Measurements from ENCODE around the gene TUBG2.
"Not testable (repeated sequence)": the region's sequence is repeated elsewhere in the genome, so short reads cannot be mapped to it uniquely, and the experiment has no call there.

Gene TUBG2

DNA sequence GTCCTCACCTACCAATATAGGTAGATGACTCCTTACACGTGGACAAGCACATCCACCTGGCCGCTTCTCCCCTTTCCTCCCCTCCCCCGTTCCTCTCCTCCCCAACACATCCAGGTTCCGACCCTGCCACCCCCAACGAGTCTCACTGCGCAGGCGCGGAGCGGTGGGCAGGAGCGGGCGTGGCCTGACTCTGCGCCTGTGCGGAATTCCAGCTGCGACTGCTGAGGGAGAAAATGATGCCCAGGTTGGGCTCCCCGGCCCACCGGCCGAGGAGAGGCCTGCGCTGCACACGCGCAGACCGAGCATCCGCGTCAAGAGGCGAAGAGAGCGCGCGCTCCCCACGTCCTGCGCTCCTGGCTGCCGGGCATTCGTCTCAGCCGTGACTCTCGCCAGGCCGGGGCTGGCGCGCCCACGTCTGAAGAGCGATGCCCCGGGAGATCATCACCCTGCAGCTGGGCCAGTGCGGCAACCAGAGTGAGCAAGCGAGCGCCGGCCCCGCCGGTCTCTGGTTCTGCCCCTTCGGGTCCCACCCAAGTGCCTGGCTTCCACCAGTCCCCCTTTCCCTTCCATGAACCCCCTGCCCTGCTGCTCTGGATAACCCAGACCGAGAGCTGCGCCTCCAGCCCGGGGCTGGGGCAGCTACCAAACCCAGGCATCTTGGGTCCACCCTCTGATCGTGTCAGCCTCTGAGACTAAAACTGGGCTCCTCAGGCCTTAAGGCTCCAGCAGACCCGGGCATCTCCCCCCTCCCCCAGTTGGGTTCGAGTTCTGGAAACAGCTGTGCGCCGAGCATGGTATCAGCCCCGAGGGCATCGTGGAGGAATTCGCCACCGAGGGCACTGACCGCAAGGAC is at the start of gene TUBG2:
Gene TUBG2 (plus strand): TSS at position 206 of the 853 bp plus-strand sequence. CDS start 220 bp downstream, at position 426.
- peak; percentile 82 for DNase-seq

- not testable (repeated sequence) for DNase-seq
These were observed 49.0 kb upstream of the TUBG2 start for GRCh38 chr17:42609814-42610801.

- no peak for DNase-seq
These were observed 47.1 kb upstream of the TUBG2 start for GRCh38 chr17:42612013-42612412.

DNA sequence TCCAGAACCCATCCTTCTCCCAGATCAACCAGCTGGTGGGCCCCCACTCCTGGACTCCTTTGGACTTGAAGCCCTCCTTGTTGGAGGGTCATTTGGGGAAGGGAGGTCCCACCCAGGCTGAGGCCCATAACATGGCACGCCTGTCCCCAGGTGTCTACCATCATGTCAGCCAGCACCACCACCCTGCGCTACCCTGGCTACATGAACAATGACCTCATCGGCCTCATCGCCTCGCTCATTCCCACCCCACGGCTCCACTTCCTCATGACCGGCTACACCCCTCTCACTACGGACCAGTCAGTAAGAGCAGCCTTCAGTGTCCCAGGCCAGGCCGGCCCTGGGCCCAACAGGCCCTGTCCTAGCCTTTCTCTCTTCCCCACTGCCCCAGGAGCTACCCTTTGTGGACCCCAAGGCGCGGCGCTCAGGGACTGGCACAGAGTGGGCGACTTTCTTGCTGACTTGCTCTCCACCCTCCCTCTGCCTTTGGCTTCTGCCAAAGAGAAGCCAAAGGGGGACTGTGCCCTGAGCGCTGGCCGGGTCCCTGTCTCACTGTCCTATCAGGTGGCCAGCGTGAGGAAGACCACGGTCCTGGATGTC is 45.3 kb upstream of the TUBG2 start:
- DNase-seq = no peak

DNA sequence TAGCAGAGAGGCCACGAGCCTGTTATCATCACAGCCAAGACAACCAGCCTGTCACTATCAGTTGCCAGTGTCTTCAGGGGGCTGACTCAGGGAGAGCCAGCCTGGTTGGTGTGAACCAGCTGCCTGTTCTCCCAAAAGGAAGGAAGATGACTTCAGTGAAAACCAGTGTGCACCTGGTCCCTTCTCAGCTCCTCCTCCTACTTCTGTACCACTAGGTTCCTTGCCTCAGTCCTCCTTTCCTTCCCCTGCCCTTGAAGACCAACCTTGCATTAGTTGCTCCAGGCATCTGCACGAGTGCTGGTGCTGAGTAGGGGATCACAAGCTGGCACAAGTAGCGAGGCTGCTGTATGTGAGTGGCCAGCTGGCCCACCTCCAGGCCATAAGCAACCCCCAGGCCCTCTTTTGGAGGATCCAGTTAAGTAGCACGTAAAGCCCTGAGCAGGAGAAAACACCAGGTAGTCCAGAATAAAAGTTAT is 41.1 kb upstream of the TUBG2 start:
- no peak for DNase-seq

DNA sequence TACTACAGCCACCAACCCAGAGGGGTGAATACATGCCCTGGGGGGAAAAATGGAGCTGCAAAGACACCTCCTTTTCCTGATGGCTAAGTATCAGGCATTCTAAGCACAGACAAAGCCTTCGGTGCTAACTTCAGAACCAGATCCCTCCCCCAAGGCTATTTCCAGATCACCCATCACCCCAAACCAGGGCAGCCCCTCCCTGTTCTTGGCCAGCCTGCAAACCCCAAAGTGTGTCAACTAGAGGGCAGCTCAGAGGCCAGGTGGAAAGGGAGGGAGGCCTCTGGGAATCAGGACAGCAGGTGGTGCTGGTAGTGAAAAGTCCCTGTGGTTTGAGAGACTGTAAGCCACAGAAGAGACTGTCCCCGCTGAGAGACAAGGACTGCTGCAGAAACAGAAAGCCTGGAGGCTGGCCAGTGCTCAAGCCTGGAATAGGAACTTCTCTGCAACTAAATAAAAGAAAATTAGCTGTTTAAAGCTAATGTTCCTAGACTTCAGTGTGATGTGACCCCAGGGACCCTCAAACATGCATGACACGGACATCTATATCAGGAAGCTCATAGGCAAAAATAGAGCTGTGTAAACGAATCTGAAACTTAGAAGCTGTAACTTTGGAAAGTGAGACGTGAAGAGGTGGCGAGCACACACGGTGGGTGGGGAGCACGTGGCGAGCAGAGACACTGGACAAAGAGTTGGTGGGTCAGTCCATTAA is 40.5 kb upstream of the TUBG2 start:
- DNase-seq = no peak

GRCh38 chr17:42621987-42622386 is 37.1 kb upstream of the TUBG2 start:
- not testable (repeated sequence) for DNase-seq

GRCh38 chr17:42623271-42623670 is 35.8 kb upstream of the TUBG2 start:
- no peak for DNase-seq

DNA sequence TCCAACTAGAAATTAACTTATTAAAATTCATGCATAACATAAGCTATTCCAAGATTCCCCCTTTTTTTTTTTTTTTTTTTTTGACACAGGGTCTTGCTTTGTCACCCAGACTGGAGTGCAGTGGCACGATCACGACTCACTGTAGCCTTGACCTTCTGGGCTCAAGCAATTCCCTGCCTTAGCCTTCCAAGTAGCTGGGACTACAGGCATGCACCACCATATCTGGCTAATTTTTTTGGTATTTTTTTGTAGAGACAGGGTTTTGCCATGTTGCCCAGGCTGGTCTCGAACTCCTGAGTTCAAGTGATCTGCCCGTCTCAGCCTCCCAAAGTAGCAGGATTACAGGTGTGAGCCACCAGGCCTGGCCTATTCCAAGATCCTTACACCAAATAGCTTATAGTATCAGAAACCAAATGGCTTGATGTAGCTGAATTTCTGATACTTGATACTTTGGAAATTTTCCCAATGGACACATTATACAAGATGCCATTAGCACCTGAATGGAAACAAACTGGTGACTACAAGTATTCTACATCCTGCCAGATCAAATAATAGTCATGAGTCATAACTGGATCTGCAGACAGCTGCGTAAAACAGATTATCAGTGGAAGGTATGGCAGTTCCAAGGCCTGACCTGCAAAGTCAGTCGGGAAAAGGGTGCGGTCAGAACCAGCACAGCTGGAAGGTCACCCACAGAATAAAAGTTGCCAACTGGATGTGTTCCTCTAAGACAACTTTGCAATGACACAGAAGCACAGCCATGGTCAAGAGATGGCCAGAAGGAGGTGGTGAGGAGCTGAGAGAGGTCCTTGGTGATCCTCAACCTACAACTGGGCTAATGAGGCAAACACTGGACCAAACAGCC is 35.1 kb upstream of the TUBG2 start:
- no peak for DNase-seq

DNA sequence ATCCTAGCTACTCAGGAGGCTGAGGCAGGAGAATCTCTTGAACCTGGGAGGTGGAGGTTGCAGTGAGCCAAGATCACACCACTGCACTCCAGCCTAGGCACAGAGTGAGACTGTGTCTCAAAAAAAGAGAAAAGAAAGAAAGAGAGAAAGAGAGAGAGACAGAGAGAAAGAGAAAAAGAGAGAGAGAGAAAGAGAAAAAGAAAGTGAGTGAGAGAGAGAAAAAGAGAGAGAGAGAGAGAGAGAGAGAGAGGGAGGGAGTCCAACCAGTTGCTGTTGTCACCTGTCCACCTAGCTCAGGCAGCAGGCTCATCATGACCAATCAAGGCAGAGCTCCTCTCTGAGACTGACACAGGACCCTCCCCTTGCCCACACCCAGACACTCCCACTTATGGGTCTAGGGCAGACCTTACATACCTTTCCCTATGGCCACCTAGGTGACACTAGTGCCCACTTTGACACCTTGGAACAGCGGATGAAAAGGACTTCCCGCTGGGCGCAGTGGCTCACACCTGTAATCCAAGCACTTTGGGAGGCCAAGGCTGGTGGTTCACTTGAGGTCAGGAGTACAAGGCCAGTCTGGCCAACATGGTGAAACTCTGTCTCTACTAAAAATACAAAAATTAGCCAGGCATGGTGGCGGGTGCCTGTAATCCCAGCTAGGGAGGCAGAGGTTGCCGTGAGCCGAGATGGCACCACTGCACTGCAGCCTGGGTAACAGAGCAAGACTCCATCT is 31.9 kb upstream of the TUBG2 start:
- DNase-seq = not testable (repeated sequence)

- no peak for DNase-seq
These were observed 29.6 kb upstream of the TUBG2 start for GRCh38 chr17:42629411-42630009.

DNA sequence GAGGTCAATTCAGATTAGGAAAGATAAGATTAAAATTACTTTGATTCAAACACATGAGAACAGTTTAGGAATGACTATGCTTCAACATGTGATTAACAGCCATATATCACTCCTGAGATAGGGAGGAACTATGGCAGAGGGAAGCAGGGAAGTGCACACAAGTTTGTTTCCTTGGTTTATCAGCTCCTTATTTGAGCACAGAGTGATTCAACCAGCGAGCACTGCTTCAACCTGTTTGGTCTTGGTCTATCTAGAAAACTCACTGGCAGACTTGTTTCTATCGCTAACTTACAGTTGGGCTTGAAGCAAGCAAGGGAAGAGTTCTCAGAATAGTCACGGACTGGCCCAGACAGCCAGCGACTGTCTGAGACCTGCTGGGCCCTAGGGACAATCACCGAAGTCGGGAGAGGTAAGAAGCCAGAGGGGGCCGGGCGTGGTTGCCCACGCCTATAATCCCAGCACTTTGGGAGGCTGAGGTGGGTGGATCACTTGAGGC is 26.1 kb upstream of the TUBG2 start:
- DNase-seq = no peak

- no peak for DNase-seq
These were observed 19.5 kb upstream of the TUBG2 start for GRCh38 chr17:42639525-42640113.

GRCh38 chr17:42640121-42640520 is 19.0 kb upstream of the TUBG2 start:
- DNase-seq = no peak

DNA sequence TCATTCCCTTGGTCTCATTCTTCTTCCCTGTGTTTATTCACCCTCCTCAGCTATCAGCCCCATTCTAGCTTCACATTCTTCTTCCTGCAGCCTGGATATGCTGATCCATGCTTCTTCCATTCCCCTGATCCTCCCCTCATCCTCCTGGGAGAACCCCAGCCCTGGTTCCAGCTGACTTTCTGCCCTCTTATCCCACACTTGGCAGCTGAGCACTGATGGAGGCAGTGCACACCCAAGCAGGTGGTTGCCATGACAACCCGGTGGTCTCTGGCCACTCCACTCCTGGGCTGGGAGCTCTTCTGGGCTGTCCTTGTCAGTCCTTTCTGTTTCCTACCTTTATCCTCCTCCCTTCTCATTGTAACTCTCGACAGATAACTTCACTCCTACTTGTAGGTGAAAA is 16.7 kb upstream of the TUBG2 start:
- no peak for DNase-seq

DNA sequence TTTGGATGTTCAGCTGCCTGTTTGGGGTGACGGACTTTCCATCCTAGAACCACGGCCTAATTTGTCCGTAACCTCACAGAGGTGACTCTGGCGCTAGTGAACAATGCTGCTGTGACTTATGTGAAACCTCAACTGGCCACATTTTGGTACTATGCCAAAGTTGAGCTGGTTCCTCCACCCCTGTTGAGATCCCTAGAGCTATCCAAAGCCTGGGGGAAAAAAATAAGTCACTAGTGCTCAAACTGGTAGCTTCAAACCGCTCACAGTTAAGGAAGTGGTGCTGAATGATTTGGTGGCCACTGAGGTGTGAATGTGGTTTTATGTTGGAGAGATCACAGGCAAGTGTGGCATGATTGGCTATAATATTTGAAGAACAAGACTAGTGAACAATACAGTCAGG is 11.3 kb upstream of the TUBG2 start:
- DNase-seq = no peak

DNA sequence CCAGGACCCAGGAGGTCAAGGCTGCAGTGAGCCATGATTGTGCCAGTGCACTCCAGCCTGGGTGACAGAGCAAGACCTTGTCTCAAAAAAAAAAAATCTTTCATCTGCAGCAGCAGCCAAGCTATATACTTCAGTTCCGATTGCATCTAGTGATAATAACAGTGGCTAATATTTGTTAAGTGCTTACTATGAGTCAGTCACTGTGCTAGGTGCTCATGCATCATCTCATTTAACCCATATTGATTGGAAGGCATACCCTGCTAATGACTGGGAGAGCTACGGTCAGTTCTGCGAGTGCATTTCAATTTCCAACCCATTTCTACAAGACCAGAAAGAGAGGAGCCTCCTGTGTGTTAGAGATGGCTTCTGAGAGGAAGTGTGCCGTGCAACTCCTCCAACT is 7.7 kb upstream of the TUBG2 start:
- DNase-seq = no peak

DNA sequence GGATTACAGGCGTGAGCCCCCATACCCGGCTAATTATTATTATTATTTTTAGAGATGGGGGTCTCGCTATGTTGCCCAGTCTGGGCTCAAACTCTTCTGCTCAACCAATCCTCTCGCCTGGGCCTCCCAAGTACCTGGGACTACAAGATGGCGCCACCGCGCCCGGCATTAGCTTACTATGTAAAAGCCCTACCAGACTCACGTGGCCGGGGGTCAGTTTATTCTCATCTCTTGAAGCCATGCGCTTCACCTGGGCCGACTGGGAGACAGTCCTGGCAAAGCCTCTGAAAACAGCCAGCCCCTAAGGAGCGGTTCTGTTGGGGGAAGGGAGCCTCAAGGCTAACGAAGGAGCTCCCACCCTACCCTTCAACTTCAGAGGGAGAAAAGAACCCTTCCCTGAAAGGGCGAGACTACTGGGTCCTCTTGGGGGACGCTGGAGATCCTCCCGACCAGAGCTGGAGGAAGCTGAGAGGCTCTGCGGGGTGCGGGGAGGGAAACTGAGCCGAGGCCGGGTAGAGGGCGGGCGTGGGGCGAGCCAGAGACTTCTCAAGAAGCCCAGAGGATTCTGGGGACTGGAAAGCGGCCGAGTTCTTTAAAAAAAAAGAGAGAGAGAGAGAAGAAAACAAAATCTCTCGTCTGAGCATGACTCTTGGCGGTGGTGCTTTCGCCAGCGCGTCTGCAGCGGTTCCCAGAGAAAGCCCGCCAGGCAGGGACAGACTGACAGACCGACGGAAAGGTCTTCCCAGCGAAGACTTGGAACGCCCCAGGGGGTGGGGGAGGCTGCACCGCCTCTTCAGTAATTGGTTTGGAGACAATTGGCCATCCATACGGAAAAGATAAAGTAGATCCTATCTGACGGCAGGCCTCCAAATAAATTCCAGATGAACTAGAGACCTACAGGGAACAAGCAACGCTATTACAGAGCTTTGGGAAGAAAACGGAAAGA is 5.6 kb upstream of the TUBG2 start:
- DNase-seq = no peak
